ENCODE results near the gene LRP1B.

LRP1B gene

GRCh38 chr2:141957827-141958450 is 172.9 kb downstream of the LRP1B start:
- TF ChIP-seq CTCF (IDR thresholded peaks at IDR 0.05; ENCODE audit: insufficient read depth, low read depth, low read length, missing control alignments): no peak
- no peak for DNase-seq (ENCODE audit: low read depth)
- no peak overlapping the region for H3K4me3 ChIP-seq (ENCODE audit: low read depth, low read length)

GRCh38 chr2:141957321-141957720 is 173.5 kb downstream of the LRP1B start:
- no peak for DNase-seq (ENCODE audit: low read depth)
- TF ChIP-seq CTCF (IDR thresholded peaks at IDR 0.05; ENCODE audit: insufficient read depth, low read depth, low read length, missing control alignments): no peak
- H3K4me3 ChIP-seq (ENCODE audit: low read depth, low read length): no peak overlapping the region

GRCh38 chr2:141947396-141948114 is 183.3 kb downstream of the LRP1B start:
- no peak for DNase-seq (ENCODE audit: low read depth)
- no peak overlapping the region for H3K4me3 ChIP-seq (ENCODE audit: low read depth, low read length)
- TF ChIP-seq CTCF (IDR thresholded peaks at IDR 0.05; ENCODE audit: insufficient read depth, low read depth, low read length, missing control alignments): no peak

- H3K4me3 ChIP-seq (ENCODE audit: low read depth, low read length): no peak overlapping the region
- no peak for TF ChIP-seq CTCF (IDR thresholded peaks at IDR 0.05; ENCODE audit: insufficient read depth, low read depth, low read length, missing control alignments)
- DNase-seq (ENCODE audit: low read depth): no peak
Measured at GRCh38 chr2:141946016-141946415, 184.8 kb downstream of the LRP1B start.

GRCh38 chr2:141943918-141944317 is 186.9 kb downstream of the LRP1B start:
- no peak for DNase-seq (ENCODE audit: low read depth)
- no peak overlapping the region for H3K4me3 ChIP-seq (ENCODE audit: low read depth, low read length)
- TF ChIP-seq CTCF (IDR thresholded peaks at IDR 0.05; ENCODE audit: insufficient read depth, low read depth, low read length, missing control alignments): no peak

GRCh38 chr2:141942006-141942789 is 188.6 kb downstream of the LRP1B start:
- peak; percentile 1 for TF ChIP-seq CTCF (IDR thresholded peaks at IDR 0.05; ENCODE audit: insufficient read depth, low read depth, low read length, missing control alignments)
- DNase-seq (ENCODE audit: low read depth): no peak

More at GRCh38 chr2:141942006-141942789, 188.6 kb downstream of the LRP1B start:
- H3K4me3 ChIP-seq (ENCODE audit: low read depth, low read length): no peak overlapping the region
